ENCODE measurements around the gene IGF2BP3. TPM values are rescaled to one million over a fixed set of nuclear protein-coding genes. Genes with fewer than 3 reads are reported as not detected.
"Not testable (repeated sequence)": the region's sequence is repeated elsewhere in the genome, so short reads cannot be mapped to it uniquely, and the experiment has no call there.

Gene IGF2BP3
- 1.7 TPM for total RNA-seq
- not detected for polyA plus RNA-seq

DNA sequence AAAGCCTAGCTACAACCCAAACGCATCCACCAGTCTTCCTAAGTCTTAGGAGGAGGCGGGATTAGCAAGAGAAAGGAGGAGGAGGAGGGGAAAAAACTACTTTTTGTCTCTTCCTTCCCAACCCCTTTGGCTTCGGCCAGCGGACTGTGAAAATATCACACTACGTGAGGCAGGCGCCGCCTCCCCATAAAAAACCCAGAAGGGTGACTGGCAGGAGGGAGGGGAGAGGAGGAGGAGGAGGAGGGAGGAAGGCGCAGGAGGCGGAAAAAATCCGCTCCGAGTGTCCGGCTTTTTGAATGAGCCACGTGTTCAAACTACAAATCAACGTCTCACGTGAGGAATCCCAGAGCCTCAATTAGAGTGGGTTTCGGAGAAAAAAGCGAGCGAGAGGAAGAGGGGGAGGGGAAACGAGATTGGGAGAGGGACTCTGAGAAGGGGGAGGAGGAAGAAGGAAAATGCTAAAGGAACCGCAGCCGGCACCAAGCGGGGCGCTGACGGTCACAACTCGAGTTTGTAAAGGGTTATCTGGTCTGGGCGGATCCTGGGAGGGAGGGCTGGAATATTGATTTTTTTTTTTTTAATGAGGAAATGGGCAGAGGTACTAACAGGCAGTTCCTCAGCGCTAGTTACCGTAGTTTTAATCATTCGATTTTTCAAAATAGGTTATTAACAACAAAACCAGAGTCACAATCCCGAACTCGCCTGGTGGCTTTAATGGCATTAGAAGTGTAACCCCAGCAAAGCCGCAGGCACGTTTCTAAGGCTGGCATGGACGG, at the start of gene IGF2BP3:
TSS of gene IGF2BP3 (minus strand) at position 162 of the 776 bp plus-strand sequence. CDS start 381 bp downstream, outside the sequence.
- Mint-ChIP-seq H3K27me3 (peaks cover 75% of the 10 kb centered on the region), H3K9me3 (peaks cover 0 to 16% (median 2%) of the 10 kb centered on the region in 7 donors), H3K4me3 (peak within 1 kb of the TSS; percentile 82 to 94 (median 87)), H3K36me3 (no peaks in the 10 kb centered on the region), H3K4me1 (peaks cover 27 to 45% (median 32%) of the 10 kb centered on the region in 4 donors), H3K27ac (peak within 1 kb of the TSS in 1 of 3 donors; percentile 83)
- H3K4me3 ChIP-seq (ENCODE audit: low read depth, low read length) = peak within 1 kb of the TSS; percentile 51
- H3K36me3 ChIP-seq (ENCODE audit: control insufficient read depth, insufficient read depth, low read length) = no peaks in the 10 kb centered on the region
- ATAC-seq (ENCODE audit: low read depth in 2 of 2) (no peak), DNase-seq (peak in 1 of 3 donors; percentile 40)
- H3K9me3 ChIP-seq (ENCODE audit: control insufficient read depth in 2 of 2, low read length in 2 of 2) = peaks cover 14 to 15% of the 10 kb centered on the region in 2 experiments
- H3K27ac ChIP-seq (ENCODE audit: insufficient read depth, low read length, poor library complexity, severe bottlenecking) = no peak within 1 kb of the TSS
- peaks cover 56% of the 10 kb centered on the region for H3K4me1 ChIP-seq (ENCODE audit: control insufficient read depth, insufficient read depth, low read length, poor library complexity, severe bottlenecking)
- peaks cover 69% of the 10 kb centered on the region for H3K27me3 ChIP-seq (ENCODE audit: control insufficient read depth, insufficient read depth, low read length)

DNA sequence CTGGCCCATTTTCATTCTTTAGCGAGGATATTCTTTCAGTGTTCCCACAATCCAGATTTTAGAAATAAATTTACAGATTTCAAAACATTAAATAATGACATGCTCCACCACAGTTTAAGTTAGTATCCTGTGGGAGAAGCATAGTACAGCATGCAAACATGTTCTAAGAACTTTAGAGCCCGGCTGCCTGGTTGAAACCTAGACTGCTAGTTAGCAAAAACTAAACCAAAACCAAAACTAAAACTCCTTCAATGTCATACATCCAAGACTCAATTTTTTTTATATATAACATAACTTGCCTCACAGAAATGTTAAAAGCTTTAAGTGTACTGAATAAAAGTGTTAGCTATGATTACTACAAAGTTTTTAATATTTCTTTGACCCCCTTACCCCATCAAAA, 44.5 kb upstream of the IGF2BP3 start:
- peaks cover 0 to 2% (median 0%) of the 10 kb centered on the region in 7 donors for H3K9me3 Mint-ChIP-seq
- H3K4me1 Mint-ChIP-seq = peaks cover 0 to 30% (median 23%) of the 10 kb centered on the region in 4 donors
- H3K27ac Mint-ChIP-seq = peak overlapping the region in 1 of 3 donors; percentile 79
- Histone ChIP-seq H3K27me3 (ENCODE audit: control insufficient read depth, insufficient read depth, low read length) (no peaks in the 10 kb centered on the region), H3K9me3 (ENCODE audit: control insufficient read depth in 2 of 2, low read length in 2 of 2) (no peaks in the 10 kb centered on the region), H3K27ac (ENCODE audit: insufficient read depth, low read length, poor library complexity, severe bottlenecking) (peak overlapping the region; percentile 51), H3K4me1 (ENCODE audit: control insufficient read depth, insufficient read depth, low read length, poor library complexity, severe bottlenecking) (peaks cover 4% of the 10 kb centered on the region), H3K36me3 (ENCODE audit: control insufficient read depth, insufficient read depth, low read length) (peaks cover 85% of the 10 kb centered on the region), H3K4me3 (ENCODE audit: low read depth, low read length) (no peak overlapping the region)
- peak overlapping the region in 1 of 4 donors; percentile 43 for H3K4me3 Mint-ChIP-seq
- no peaks in the 10 kb centered on the region for H3K27me3 Mint-ChIP-seq
- DNase-seq = peak in 1 of 3 donors; percentile 48
- peaks cover 58% of the 10 kb centered on the region for H3K36me3 Mint-ChIP-seq
- ATAC-seq (ENCODE audit: low read depth in 2 of 2) = no peak

DNA sequence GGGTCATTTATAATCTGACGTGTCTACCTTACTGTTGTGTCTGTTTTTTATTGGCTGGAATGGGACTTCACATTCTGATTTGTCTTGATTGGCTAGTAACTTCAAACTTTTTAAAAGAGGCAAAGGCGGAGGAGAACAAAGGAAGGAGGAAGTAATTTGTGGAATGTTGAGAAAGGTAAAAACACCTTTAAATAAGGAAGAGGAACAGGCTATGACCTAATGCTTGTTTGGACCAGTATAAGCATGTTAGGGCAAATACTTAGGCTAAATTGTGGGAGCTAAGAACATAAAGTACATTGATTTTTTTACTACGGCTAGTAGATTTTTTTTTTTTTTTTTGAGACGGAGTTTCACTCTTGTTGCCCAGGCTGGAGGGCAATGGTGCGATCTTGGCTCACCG, 43.5 kb upstream of the IGF2BP3 start:
- not testable (repeated sequence) for ATAC-seq (ENCODE audit: low read depth in 2 of 2); H3K9me3 ChIP-seq (ENCODE audit: control insufficient read depth in 2 of 2, low read length in 2 of 2); DNase-seq; H3K27me3 Mint-ChIP-seq; H3K4me3 ChIP-seq (ENCODE audit: low read depth, low read length); H3K9me3 Mint-ChIP-seq; H3K27ac ChIP-seq (ENCODE audit: insufficient read depth, low read length, poor library complexity, severe bottlenecking); H3K4me1 ChIP-seq (ENCODE audit: control insufficient read depth, insufficient read depth, low read length, poor library complexity, severe bottlenecking); H3K27me3 ChIP-seq (ENCODE audit: control insufficient read depth, insufficient read depth, low read length)
- H3K36me3 ChIP-seq (ENCODE audit: control insufficient read depth, insufficient read depth, low read length) = peaks cover 81% of the 10 kb centered on the region
- Mint-ChIP-seq H3K4me3 (peak overlapping the region in 1 of 4 donors; percentile 38), H3K27ac (peak overlapping the region in 2 of 3 donors; percentile 36 to 82), H3K36me3 (peaks cover 58% of the 10 kb centered on the region), H3K4me1 (peaks cover 4 to 31% (median 24%) of the 10 kb centered on the region in 4 donors)

DNA sequence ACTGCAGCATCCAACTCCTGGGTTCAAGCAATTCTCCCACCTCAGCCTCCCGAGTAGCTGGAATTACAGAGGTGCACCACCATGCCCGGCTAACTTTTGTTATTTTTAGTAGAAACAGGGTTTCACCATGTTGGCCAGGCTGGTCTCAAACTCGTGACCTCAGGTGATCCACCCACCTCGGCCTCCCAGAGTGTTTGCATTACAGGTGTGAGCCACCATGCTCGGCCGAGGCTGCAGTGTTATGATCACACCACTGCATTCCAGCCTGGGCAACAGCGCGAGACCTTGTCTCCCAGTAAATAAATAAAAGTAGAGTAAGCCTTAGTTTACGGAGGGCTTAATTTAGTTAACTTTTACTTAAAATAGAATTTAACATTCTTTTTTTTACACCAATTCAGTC, 23.7 kb upstream of the IGF2BP3 start:
- no peaks in the 10 kb centered on the region for H3K27me3 ChIP-seq (ENCODE audit: control insufficient read depth, insufficient read depth, low read length)
- no peaks in the 10 kb centered on the region for H3K9me3 ChIP-seq (ENCODE audit: control insufficient read depth in 2 of 2, low read length in 2 of 2)
- H3K4me1 Mint-ChIP-seq = peaks cover 0 to 21% (median 8%) of the 10 kb centered on the region in 4 donors
- H3K27ac ChIP-seq (ENCODE audit: insufficient read depth, low read length, poor library complexity, severe bottlenecking) = no peak overlapping the region
- no peak for ATAC-seq (ENCODE audit: low read depth in 2 of 2)
- no peak overlapping the region for H3K27ac Mint-ChIP-seq
- no peaks in the 10 kb centered on the region for H3K9me3 Mint-ChIP-seq
- no peak overlapping the region for H3K4me3 ChIP-seq (ENCODE audit: low read depth, low read length)
- no peak overlapping the region for H3K4me3 Mint-ChIP-seq
- no peak for DNase-seq
- H3K36me3 Mint-ChIP-seq = peaks cover 6% of the 10 kb centered on the region
- H3K36me3 ChIP-seq (ENCODE audit: control insufficient read depth, insufficient read depth, low read length) = no peaks in the 10 kb centered on the region
- H3K27me3 Mint-ChIP-seq = no peaks in the 10 kb centered on the region
- H3K4me1 ChIP-seq (ENCODE audit: control insufficient read depth, insufficient read depth, low read length, poor library complexity, severe bottlenecking) = peaks cover 10% of the 10 kb centered on the region

DNA sequence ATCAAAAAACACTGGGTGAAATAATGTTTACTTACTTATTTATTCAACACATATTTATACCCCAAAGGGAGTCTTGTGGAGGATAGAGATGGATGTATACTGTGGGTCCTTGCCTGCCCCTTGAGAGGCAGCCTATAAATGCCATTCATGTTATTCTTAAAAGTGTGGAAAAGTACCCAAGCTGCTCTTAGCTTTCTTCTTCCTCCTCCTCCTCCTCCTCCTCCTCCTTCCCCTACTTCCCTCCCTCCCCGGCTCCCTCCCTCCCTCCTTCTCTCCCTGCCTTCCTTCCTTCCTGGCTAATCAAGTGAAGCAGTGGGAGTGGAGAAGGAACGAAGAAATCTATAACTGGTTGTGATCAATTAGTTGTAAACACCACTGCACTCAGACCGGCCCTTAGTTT, 21.2 kb upstream of the IGF2BP3 start:
- H3K9me3 ChIP-seq (ENCODE audit: control insufficient read depth in 2 of 2, low read length in 2 of 2) = no peaks in the 10 kb centered on the region
- ATAC-seq (ENCODE audit: low read depth in 2 of 2) (no peak), DNase-seq (no peak)
- no peak overlapping the region for H3K4me3 ChIP-seq (ENCODE audit: low read depth, low read length)
- H3K27ac ChIP-seq (ENCODE audit: insufficient read depth, low read length, poor library complexity, severe bottlenecking) = no peak overlapping the region
- no peaks in the 10 kb centered on the region for H3K27me3 ChIP-seq (ENCODE audit: control insufficient read depth, insufficient read depth, low read length)
- H3K4me1 Mint-ChIP-seq = peaks cover 0 to 13% (median 6%) of the 10 kb centered on the region in 4 donors
- H3K9me3 Mint-ChIP-seq = no peaks in the 10 kb centered on the region
- no peaks in the 10 kb centered on the region for H3K36me3 ChIP-seq (ENCODE audit: control insufficient read depth, insufficient read depth, low read length)
- H3K36me3 Mint-ChIP-seq = no peaks in the 10 kb centered on the region
- H3K27me3 Mint-ChIP-seq = no peaks in the 10 kb centered on the region
- H3K27ac Mint-ChIP-seq = peak overlapping the region in 2 of 3 donors; percentile 75 to 87
- peak overlapping the region; percentile 86 to 95 (median 88) for H3K4me3 Mint-ChIP-seq
- H3K4me1 ChIP-seq (ENCODE audit: control insufficient read depth, insufficient read depth, low read length, poor library complexity, severe bottlenecking) = peaks cover 10% of the 10 kb centered on the region

DNA sequence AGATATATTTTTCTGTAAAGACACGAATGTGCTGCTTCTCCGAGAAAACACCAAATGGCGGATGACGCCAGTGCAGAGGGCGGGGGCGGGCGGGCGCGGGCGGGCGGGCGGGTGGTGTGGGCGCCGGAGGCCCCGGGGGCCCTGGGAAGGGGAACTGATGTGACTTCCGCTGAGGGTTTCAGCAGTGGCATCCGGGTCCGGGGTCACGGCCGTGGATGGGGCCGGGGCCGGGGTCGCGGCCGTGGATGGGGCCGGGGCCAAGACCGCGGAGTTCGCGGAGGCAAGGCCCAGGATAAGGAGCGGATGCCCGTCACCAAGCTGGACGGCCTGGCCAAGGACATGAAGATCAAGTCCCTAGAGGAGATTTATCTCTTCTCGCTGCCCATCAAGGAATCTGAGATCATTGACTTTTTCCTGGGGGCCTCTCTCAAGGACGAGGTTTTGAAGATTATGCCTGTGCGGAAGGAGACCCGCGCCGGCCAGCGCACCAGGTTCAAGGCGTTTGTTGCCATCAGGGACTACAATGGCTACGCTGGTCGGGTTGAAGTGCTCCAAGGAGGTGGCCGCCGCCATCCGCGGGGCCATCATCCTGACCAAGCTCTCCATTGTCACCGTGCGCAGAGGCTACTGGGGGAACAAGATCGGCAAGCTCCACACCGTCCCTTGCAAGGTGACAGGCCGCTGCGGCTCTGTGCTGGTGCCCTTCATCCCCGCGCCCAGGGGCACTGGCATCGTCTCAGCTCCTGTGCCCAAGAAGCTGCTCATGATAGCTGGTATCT, 20.3 kb upstream of the IGF2BP3 start:
- Histone ChIP-seq H3K4me1 (ENCODE audit: control insufficient read depth, insufficient read depth, low read length, poor library complexity, severe bottlenecking) (peaks cover 10% of the 10 kb centered on the region), H3K27ac (ENCODE audit: insufficient read depth, low read length, poor library complexity, severe bottlenecking) (peak overlapping the region; percentile 41), H3K9me3 (ENCODE audit: control insufficient read depth in 2 of 2, low read length in 2 of 2) (no peaks in the 10 kb centered on the region), H3K36me3 (ENCODE audit: control insufficient read depth, insufficient read depth, low read length) (no peaks in the 10 kb centered on the region), H3K27me3 (ENCODE audit: control insufficient read depth, insufficient read depth, low read length) (no peaks in the 10 kb centered on the region), H3K4me3 (ENCODE audit: low read depth, low read length) (peak overlapping the region; percentile 85)
- H3K4me3 Mint-ChIP-seq = peak overlapping the region; percentile 86 to 95 (median 88)
- peaks cover 0 to 13% (median 6%) of the 10 kb centered on the region in 4 donors for H3K4me1 Mint-ChIP-seq
- no peaks in the 10 kb centered on the region for H3K27me3 Mint-ChIP-seq
- H3K9me3 Mint-ChIP-seq = no peaks in the 10 kb centered on the region
- H3K27ac Mint-ChIP-seq = peak overlapping the region; percentile 52 to 87 (median 75)
- DNase-seq (peak; percentile 31 to 73 (median 67)), ATAC-seq (ENCODE audit: low read depth in 2 of 2) (peak; percentile 86 to 94)
- H3K36me3 Mint-ChIP-seq = no peaks in the 10 kb centered on the region

DNA sequence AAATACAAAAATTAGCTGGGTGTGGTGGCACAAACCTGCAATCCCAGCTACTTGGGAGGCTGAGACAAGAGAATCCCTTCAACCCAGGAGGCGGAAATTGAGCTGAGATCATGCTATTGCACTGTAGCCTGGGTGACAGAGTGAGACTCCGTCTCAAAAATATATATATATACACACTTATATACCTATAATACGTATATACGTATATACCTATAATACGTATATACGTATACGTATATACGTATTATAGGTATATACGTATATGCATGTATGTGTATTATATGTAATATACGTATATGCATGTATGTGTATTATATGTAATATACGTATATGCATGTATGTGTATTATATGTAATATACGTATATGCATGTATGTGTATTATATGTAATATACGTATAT, 18.4 kb upstream of the IGF2BP3 start:
- H3K27me3 Mint-ChIP-seq = peaks cover 11% of the 10 kb centered on the region
- H3K9me3 ChIP-seq (ENCODE audit: control insufficient read depth in 2 of 2, low read length in 2 of 2); H3K9me3 Mint-ChIP-seq; H3K4me3 ChIP-seq (ENCODE audit: low read depth, low read length); H3K27me3 ChIP-seq (ENCODE audit: control insufficient read depth, insufficient read depth, low read length); H3K36me3 Mint-ChIP-seq; H3K27ac Mint-ChIP-seq; H3K36me3 ChIP-seq (ENCODE audit: control insufficient read depth, insufficient read depth, low read length); DNase-seq; ATAC-seq (ENCODE audit: low read depth in 2 of 2); H3K4me3 Mint-ChIP-seq; H3K27ac ChIP-seq (ENCODE audit: insufficient read depth, low read length, poor library complexity, severe bottlenecking): not testable (repeated sequence)
- H3K4me1 Mint-ChIP-seq = peaks cover 0 to 13% (median 6%) of the 10 kb centered on the region in 4 donors
- H3K4me1 ChIP-seq (ENCODE audit: control insufficient read depth, insufficient read depth, low read length, poor library complexity, severe bottlenecking) = peaks cover 10% of the 10 kb centered on the region
